ENCODE measurements around the gene TBC1D20.

TBC1D20 gene

GRCh38 chr20:431012-431904, 31.1 kb downstream of the TBC1D20 start:
- Mint-ChIP-seq H3K4me1 (peaks cover 37% of the 10 kb centered on the region), H3K4me3 (no peak overlapping the region), H3K36me3 (ENCODE audit: insufficient read depth) (peaks cover 31% of the 10 kb centered on the region), H3K27me3 (no peaks in the 10 kb centered on the region), H3K9me3 (no peaks in the 10 kb centered on the region), H3K27ac (ENCODE audit: low read depth) (no peak overlapping the region)
- DNase-seq (ENCODE audit: low spot score in 2 of 2) (no peak), ATAC-seq (replicated peaks; ENCODE audit: extremely low read depth, poor library complexity, severe bottlenecking) (no peak)

- Mint-ChIP-seq H3K27ac (ENCODE audit: low read depth) (no peak overlapping the region), H3K4me1 (peaks cover 31% of the 10 kb centered on the region)
- DNase-seq (ENCODE audit: low spot score in 2 of 2), result no peak
Observed at GRCh38 chr20:430091-430999, 32.0 kb downstream of the TBC1D20 start.

GRCh38 chr20:428658-429200, 33.6 kb downstream of the TBC1D20 start:
- no peak for ATAC-seq (replicated peaks; ENCODE audit: extremely low read depth, poor library complexity, severe bottlenecking)
- DNase-seq (ENCODE audit: low spot score in 2 of 2), result no peak
- H3K4me3 Mint-ChIP-seq, result no peak overlapping the region
- H3K4me1 Mint-ChIP-seq, result peaks cover 16% of the 10 kb centered on the region
- H3K36me3 Mint-ChIP-seq (ENCODE audit: insufficient read depth), result peaks cover 31% of the 10 kb centered on the region
- no peak overlapping the region for H3K27ac Mint-ChIP-seq (ENCODE audit: low read depth)
- H3K27me3 Mint-ChIP-seq, result no peaks in the 10 kb centered on the region
- H3K9me3 Mint-ChIP-seq, result no peaks in the 10 kb centered on the region

More at GRCh38 chr20:430091-430999, 32.0 kb downstream of the TBC1D20 start:
- Mint-ChIP-seq H3K27me3 (no peaks in the 10 kb centered on the region), H3K36me3 (ENCODE audit: insufficient read depth) (peaks cover 28% of the 10 kb centered on the region), H3K4me3 (no peak overlapping the region), H3K9me3 (no peaks in the 10 kb centered on the region)
- no peak for ATAC-seq (replicated peaks; ENCODE audit: extremely low read depth, poor library complexity, severe bottlenecking)

- H3K27me3 Mint-ChIP-seq, result no peaks in the 10 kb centered on the region
- no peak for DNase-seq (ENCODE audit: low spot score in 2 of 2)
- H3K27ac Mint-ChIP-seq (ENCODE audit: low read depth), result no peak overlapping the region
- no peak overlapping the region for H3K4me3 Mint-ChIP-seq
- H3K36me3 Mint-ChIP-seq (ENCODE audit: insufficient read depth), result peaks cover 29% of the 10 kb centered on the region
- peaks cover 9% of the 10 kb centered on the region for H3K4me1 Mint-ChIP-seq
- no peaks in the 10 kb centered on the region for H3K9me3 Mint-ChIP-seq
- ATAC-seq (replicated peaks; ENCODE audit: extremely low read depth, poor library complexity, severe bottlenecking), result no peak
Observed at GRCh38 chr20:427849-428657, 34.3 kb downstream of the TBC1D20 start.

GRCh38 chr20:427401-427800, 34.9 kb downstream of the TBC1D20 start:
- ATAC-seq (replicated peaks; ENCODE audit: extremely low read depth, poor library complexity, severe bottlenecking), result no peak
- H3K9me3 Mint-ChIP-seq, result no peaks in the 10 kb centered on the region
- DNase-seq (ENCODE audit: low spot score in 2 of 2), result no peak
- H3K27ac Mint-ChIP-seq (ENCODE audit: low read depth), result no peak overlapping the region
- H3K4me3 Mint-ChIP-seq, result no peak overlapping the region
- peaks cover 34% of the 10 kb centered on the region for H3K36me3 Mint-ChIP-seq (ENCODE audit: insufficient read depth)
- H3K4me1 Mint-ChIP-seq, result peaks cover 7% of the 10 kb centered on the region
- H3K27me3 Mint-ChIP-seq, result no peaks in the 10 kb centered on the region

GRCh38 chr20:426566-426965, 35.8 kb downstream of the TBC1D20 start:
- H3K27me3 Mint-ChIP-seq, result no peaks in the 10 kb centered on the region
- H3K36me3 Mint-ChIP-seq (ENCODE audit: insufficient read depth), result peaks cover 41% of the 10 kb centered on the region
- H3K9me3 Mint-ChIP-seq, result no peaks in the 10 kb centered on the region
- H3K27ac Mint-ChIP-seq (ENCODE audit: low read depth), result no peak overlapping the region
- DNase-seq (ENCODE audit: low spot score in 2 of 2) (no peak), ATAC-seq (replicated peaks; ENCODE audit: extremely low read depth, poor library complexity, severe bottlenecking) (no peak)
- H3K4me1 Mint-ChIP-seq, result peaks cover 9% of the 10 kb centered on the region
- no peak overlapping the region for H3K4me3 Mint-ChIP-seq

GRCh38 chr20:421685-422250, 40.6 kb downstream of the TBC1D20 start:
- H3K27ac Mint-ChIP-seq (ENCODE audit: low read depth), result peak overlapping the region; percentile 70
- H3K9me3 Mint-ChIP-seq, result no peaks in the 10 kb centered on the region
- no peak overlapping the region for H3K4me3 Mint-ChIP-seq
- peaks cover 12% of the 10 kb centered on the region for H3K4me1 Mint-ChIP-seq
- peaks cover 39% of the 10 kb centered on the region for H3K36me3 Mint-ChIP-seq (ENCODE audit: insufficient read depth)
- no peak for DNase-seq (ENCODE audit: low spot score in 2 of 2)
- ATAC-seq (replicated peaks; ENCODE audit: extremely low read depth, poor library complexity, severe bottlenecking), result no peak
- no peaks in the 10 kb centered on the region for H3K27me3 Mint-ChIP-seq

GRCh38 chr20:420721-421574, 41.4 kb downstream of the TBC1D20 start:
- no peaks in the 10 kb centered on the region for H3K9me3 Mint-ChIP-seq
- H3K36me3 Mint-ChIP-seq (ENCODE audit: insufficient read depth), result peaks cover 39% of the 10 kb centered on the region
- peaks cover 17% of the 10 kb centered on the region for H3K4me1 Mint-ChIP-seq
- H3K4me3 Mint-ChIP-seq, result no peak overlapping the region
- no peaks in the 10 kb centered on the region for H3K27me3 Mint-ChIP-seq
- ATAC-seq (replicated peaks; ENCODE audit: extremely low read depth, poor library complexity, severe bottlenecking), result no peak
- no peak for DNase-seq (ENCODE audit: low spot score in 2 of 2)
- peak overlapping the region; percentile 70 for H3K27ac Mint-ChIP-seq (ENCODE audit: low read depth)

- no peak for DNase-seq (ENCODE audit: low spot score in 2 of 2)
- ATAC-seq (replicated peaks; ENCODE audit: extremely low read depth, poor library complexity, severe bottlenecking), result no peak
- Mint-ChIP-seq H3K9me3 (no peaks in the 10 kb centered on the region), H3K4me3 (no peak overlapping the region), H3K4me1 (peaks cover 23% of the 10 kb centered on the region), H3K36me3 (ENCODE audit: insufficient read depth) (peaks cover 43% of the 10 kb centered on the region), H3K27me3 (no peaks in the 10 kb centered on the region), H3K27ac (ENCODE audit: low read depth) (no peak overlapping the region)
Observed at GRCh38 chr20:420166-420620, 42.1 kb downstream of the TBC1D20 start.

- Mint-ChIP-seq H3K9me3 (no peaks in the 10 kb centered on the region), H3K27ac (ENCODE audit: low read depth) (no peak overlapping the region), H3K36me3 (ENCODE audit: insufficient read depth) (peaks cover 43% of the 10 kb centered on the region), H3K4me1 (peaks cover 24% of the 10 kb centered on the region), H3K27me3 (no peaks in the 10 kb centered on the region), H3K4me3 (no peak overlapping the region)
- DNase-seq (ENCODE audit: low spot score in 2 of 2) (no peak), ATAC-seq (replicated peaks; ENCODE audit: extremely low read depth, poor library complexity, severe bottlenecking) (no peak)
Observed at GRCh38 chr20:419556-420165, 42.7 kb downstream of the TBC1D20 start.

Data from central memory CD8-positive, alpha-beta T cell (primary cell).